ENCODE data around the gene WNT2B.

The WNT2B gene

GRCh38 chr1:112505400-112505785, 3.4 kb upstream of the WNT2B start:
- DNase-seq, result no peak

DNA sequence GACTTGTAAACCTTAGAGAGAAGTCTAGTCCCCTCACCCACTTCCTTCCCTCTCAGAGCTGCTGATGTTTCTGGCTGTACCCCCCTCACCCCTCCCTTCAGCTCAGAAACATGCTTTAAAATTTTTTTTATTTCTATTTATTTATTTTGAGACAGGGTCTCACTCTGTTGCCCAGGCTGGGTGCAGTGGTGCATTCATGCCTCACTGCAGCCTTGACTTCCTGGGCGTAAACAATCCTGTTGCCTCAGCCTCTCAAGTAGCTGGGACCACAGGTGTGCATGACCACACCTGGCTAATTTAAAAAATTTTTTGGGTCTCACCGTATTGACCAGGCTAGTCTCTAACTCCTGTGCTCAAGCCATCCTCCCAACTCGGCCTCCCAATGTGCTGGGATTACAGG, 2.9 kb upstream of the WNT2B start:
- DNase-seq, result no peak

DNA sequence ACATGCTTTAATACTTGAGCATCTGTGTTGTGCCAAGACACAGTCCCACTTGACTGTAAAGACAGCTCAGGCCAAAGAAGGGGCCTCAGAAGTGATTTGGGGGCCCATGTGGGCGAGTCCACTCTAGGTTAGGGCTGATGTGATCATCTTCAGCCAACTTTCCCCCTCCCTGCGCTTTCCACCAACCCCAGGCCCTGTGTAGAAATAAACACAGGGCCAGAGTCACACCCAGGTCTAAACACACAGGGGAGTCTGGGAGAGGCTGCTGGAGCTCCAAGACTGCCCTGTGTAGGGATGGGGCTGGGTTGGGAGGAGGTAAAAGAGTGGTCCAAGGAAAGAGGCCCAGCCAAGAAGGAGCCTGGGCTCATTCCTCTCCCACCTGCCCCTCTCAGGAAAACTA, 2.5 kb upstream of the WNT2B start:
- DNase-seq, result no peak

DNA sequence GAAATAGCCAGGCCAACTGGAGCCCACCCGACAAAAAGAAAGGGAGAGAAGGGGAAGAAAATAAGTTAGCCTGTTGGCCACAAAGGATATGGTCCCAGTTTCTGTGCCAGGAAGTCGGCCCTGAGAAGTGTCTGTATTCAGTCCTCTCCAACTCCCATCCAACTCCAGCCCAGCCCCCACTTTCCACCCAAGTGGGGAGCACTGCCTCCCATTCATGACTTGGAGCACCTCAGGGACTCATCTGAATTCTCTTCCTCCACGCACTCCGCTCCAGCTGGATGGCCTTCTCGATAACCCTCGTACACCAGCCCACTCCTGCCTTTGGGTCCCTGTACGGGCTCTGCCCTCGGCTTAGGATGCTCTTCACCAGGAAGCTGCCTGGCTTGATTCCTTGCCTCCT, 2.0 kb upstream of the WNT2B start:
- DNase-seq, result no peak

DNA sequence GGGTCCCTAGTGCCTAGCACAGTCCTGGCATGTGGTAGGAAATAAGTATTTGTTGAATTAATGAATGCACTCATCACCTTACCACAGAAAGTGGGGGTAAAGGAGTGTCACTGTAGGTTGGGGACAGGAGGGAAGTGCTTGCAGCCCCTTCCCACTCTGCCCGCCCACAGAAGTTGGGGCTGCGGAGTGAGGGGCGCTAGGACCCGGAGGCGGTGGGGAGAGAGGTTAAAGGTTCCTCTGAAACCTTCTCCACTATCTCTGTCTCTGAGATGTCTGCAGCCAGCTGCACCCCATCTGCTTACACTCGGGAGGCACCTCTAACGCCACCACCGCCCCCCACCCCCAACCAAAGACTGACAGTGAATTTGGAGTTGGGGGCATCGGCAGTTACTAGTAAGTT, 1.4 kb upstream of the WNT2B start:
- no peak for DNase-seq

GRCh38 chr1:112507921-112508277, 866 bp upstream of the WNT2B start:
- DNase-seq, result peak; percentile 20 to 29

DNA sequence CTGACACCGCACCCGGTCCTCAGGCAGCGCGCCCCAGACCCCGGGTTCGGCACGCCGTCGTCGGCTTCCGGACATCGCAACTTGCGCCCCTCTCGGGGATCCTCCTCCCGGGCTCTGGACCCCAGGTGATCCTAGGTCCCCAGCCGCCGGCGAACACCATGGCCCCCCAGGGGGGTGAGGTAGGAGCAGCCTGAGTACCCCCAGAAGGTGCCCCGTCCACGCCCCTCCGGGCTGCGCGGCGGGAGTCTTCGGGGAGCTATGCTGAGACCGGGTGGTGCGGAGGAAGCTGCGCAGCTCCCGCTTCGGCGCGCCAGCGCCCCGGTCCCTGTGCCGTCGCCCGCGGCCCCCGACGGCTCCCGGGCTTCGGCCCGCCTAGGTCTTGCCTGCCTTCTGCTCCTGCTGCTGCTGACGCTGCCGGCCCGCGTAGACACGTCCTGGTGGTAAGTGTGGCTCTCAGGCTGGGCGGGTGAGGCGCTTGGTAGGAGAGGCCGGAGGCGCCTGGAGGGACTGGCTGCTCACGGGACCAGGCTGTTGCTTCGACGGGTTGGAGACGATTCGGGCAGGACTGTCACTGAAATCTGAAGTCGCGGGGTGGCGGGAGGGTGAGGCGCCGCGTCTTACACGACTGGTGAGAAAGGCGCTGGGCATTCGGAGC, 367 bp downstream of the WNT2B start:
- DNase-seq, result peak; percentile 15 to 18

GRCh38 chr1:112509660-112510178, 954 bp downstream of the WNT2B start:
- DNase-seq, result no peak

DNA sequence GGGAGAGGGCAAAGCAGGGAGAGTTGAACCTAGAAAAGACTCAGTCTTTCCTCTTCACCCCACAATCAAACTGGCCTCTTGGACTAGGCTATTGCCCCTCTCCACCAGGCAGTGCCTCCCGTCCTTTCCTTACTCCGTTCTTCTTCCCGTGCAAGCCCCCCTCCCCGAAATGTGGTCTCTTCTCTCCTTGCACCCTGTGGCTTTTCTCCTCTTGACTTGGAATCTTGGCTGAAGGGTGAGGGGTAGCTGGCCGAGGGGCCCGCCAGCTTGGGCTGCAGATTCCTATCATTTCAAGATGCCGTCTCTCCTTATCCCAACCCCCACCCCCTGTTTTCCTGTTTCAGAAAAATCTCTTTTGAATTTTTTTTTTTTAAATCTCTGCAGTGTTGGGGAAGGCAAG, 1.6 kb downstream of the WNT2B start:
- DNase-seq, result no peak

GRCh38 chr1:112511897-112512296, 3.1 kb downstream of the WNT2B start:
- no peak for DNase-seq

- DNase-seq, result no peak
Observed at GRCh38 chr1:112513112-112513870, 4.5 kb downstream of the WNT2B start.

- DNase-seq, result no peak
Observed at GRCh38 chr1:112514901-112515300, 6.1 kb downstream of the WNT2B start.

GRCh38 chr1:112515311-112516009, 6.7 kb downstream of the WNT2B start:
- DNase-seq, result no peak

GRCh38 chr1:112516141-112516540, 7.4 kb downstream of the WNT2B start:
- DNase-seq, result no peak

- no peak for DNase-seq
Observed at GRCh38 chr1:112517231-112517630, 8.5 kb downstream of the WNT2B start.

GRCh38 chr1:112517646-112518045, 8.9 kb downstream of the WNT2B start:
- DNase-seq, result no peak

GRCh38 chr1:112518186-112518585, 9.4 kb downstream of the WNT2B start:
- DNase-seq, result no peak

DNA sequence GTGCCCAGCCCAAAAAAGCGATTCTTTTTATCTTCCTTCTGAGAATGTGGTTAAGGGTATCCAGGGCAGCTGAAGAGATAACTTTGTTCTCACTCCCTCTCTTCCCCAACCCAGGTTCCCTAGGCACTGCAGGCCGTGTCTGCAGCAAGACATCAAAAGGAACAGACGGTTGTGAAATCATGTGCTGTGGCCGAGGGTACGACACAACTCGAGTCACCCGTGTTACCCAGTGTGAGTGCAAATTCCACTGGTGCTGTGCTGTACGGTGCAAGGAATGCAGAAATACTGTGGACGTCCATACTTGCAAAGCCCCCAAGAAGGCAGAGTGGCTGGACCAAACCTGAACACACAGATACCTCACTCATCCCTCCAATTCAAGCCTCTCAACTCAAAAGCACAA, 11.4 kb downstream of the WNT2B start:
- no peak for DNase-seq

GRCh38 chr1:112522621-112523020, 13.9 kb downstream of the WNT2B start:
- DNase-seq, result no peak

DNA sequence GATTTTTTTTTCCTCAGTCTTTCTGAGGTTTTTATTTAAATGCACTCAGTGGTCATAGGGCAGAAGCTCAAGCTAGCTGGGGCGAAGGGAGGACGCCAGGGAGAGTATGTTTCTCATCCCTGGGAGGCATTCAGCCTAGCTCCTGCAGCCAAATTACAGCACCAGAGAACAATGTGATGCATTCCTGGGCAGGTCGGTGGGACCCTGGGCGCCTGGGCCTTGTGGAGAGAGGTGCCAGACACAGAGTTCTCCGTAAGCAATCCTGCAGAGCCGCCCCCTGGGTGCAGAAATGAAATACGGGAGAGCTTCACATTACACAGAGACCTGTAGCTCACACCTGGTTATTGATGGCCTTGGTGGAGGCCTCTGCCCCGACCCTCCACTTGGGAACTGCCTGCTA, 15.5 kb downstream of the WNT2B start:
- DNase-seq, result no peak

DNA sequence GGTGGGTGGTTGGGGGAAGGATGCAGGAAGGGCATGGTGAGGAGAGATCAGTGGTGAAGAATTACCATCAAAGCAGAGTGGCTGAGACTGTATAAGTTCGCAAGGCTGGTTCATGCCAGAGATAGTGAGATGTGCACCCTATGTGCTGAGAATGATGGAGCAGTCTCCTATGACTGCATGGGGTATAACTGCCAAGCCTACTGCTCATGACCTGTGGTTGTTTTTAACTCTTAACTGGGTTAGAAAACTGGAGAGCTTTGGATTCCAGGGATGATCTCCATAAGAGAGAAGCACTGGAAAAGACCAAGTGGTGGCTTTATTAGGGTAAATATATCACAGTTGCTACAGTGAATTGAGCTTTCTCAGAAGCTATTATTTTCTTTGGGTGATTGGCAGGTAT, 16.2 kb downstream of the WNT2B start:
- no peak for DNase-seq

GRCh38 chr1:112527266-112528010, 18.7 kb downstream of the WNT2B start:
- DNase-seq, result no peak

- no peak for DNase-seq
Observed at GRCh38 chr1:112528076-112528475, 19.3 kb downstream of the WNT2B start.
